HG02571 (cell line): Measurements from ENCODE around the gene B4GALT6.

Experiments
- ATAC-seq: cut with Tn5 transposase; IDR thresholded peaks from one replicate; pipeline ENCODE4 v1.9.1; 2021; ENCODE audit warnings: mild to moderate bottlenecking, moderate library complexity; ENCODE audit not compliant: unreplicated experiment

B4GALT6 gene

DNA sequence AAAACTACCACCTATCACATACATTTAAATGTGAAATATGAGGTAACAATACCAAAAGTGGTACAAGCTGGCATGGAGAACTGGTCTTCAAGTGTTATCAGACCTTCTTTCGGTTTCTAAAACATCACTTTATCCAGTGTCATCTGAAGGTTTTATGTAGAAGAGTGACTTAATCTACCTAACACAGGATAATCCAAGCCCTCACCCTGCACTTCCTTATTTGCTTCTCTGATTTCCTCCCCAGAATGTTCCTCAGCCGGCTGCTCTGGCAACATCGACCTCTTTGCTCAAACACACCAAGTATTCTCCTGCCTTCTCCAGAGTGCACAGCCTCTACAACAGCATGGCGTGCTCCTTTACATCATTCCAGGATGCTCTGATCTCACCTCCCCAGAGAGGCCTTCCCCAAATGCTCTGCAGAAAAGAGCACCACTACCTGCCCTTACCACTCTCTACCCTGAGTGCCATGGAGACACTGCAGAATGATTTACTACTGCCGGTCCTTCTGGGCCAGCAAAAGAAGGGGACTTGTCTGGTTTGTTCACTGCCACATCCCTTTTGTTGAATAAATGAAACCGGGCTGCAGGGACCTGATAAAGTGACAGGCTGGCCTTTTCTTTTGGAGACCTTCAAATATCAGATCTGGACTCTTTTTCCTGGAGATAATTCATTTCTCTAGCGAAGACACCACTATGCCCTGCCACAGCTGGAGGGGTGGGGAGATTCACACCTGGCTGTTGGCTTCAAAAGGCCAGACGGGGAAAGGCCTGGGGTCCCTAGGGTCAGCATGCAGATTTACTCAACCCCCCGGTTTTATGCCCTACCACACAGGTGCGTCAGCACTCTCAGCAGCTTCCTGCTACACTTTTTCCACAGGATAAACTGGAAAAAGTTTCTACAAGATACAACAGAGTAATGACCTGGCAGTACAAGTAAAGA lies 50.7 kb downstream of the B4GALT6 start:
- ATAC-seq: peak; percentile 9

DNA sequence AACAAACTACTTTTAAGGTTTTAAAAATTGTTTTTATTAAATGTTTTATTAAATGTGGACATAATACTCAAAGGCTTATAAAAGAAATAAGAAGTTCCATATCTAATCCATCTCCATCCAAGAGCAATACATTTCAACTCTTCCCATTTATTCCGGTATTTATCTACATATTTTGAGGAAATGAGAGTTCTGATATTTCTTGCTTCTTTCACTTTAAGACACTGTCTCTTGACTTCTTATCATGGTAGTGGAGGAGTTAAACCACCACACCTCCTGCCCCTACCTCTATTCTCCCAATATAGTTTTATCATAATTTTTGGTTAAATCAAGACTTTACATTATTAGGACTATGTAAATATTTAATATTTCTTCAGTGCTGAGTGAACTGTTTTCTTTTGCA lies 52.0 kb downstream of the B4GALT6 start:
- ATAC-seq: no peak

- ATAC-seq: no peak
Measured at GRCh38 chr18:31631526-31631925, 52.9 kb downstream of the B4GALT6 start.

DNA sequence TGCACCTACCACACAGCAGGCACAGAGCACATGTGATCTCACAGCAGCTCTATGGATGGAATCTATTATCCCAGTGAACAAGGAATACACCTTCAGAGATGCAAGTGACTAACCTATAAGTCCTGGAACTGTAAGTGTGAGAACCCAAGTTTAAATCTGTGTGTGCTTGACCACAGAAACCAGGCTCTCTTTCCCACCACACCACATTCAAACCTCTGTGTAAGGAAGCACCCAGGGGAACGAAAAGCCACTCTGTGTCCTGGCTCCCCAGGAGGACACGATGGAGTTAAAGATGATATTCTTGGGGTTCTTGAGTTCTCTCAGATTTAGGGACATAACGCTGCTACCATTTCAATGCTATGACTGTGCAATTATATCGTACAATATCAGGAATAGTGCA lies 53.8 kb downstream of the B4GALT6 start:
- no peak for ATAC-seq

DNA sequence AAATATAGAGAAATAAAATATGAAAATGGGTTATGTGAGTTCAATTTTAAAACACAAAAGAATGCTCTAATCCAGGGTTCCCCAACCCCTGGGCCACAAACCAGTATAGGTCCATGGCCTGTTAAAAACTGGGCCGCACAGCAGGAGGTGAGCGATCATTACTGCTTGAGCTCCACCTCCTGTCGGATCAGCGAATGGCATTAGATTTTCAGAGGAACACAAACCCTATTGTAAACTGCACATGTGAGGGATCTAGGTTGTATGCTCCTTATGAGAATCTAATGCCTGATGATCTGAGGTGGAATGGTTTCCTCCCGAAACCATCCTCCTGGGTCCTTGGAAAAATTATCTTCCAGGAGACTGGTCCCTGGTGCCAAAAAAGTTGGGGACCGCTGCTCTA lies 58.0 kb downstream of the B4GALT6 start:
- no peak for ATAC-seq

DNA sequence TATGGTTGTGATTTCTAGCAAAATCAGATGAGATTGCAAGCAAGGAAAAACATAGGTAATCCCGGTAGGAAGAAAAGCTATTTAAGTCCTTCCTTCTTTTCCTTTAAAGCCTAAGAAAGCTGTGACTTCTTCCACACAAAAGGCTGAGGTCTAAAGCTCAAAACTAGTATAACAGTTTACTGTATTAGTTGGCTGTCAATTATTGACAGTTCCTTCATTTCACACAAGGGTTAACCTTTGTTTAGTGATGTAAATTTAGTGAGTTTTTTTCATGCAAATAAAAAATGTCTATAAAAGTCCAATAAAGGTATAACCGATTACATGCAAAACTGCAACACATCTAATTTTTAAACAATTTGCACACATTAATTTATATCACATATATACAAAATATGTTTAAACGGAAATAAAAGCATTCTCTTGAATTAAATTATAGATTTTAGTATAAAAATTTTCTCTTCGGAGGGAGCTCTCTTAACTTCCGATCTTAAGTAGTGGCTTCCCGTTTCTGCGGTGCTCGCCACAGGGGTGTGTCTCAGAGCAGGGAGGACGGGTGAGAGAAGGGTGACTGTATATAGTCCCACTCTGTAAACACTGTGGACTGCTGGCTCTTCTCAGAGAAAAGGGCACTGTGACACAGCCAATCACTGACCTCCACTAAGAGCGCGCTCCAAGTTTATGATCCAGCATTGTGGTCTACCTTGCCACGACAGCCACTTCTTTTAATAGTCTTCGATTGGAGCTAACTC lies 59.3 kb downstream of the B4GALT6 start:
- ATAC-seq: no peak

DNA sequence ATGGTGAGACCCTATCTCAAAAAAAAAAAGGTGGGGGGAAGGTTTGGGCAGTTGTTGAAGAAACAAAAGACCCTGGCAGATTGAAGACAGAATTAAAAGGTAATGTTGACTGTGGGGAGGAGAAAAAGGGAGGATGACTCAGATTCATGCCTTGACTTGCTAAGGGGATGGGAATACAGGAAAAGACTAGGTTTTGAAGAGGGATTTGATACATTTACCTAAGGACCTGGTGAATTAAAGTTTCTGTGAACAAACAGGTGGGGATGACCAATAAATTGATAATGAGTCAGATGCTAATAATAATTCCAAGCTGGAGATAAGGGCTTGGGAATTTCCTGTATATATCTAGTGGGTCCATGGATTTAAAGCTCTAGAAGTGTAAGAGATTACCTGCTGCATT lies 65.1 kb downstream of the B4GALT6 start:
- no peak for ATAC-seq

GRCh38 chr18:31618801-31619200 lies 65.6 kb downstream of the B4GALT6 start:
- ATAC-seq: no peak

- no peak for ATAC-seq
Measured at GRCh38 chr18:31617031-31617717, 67.2 kb downstream of the B4GALT6 start.

DNA sequence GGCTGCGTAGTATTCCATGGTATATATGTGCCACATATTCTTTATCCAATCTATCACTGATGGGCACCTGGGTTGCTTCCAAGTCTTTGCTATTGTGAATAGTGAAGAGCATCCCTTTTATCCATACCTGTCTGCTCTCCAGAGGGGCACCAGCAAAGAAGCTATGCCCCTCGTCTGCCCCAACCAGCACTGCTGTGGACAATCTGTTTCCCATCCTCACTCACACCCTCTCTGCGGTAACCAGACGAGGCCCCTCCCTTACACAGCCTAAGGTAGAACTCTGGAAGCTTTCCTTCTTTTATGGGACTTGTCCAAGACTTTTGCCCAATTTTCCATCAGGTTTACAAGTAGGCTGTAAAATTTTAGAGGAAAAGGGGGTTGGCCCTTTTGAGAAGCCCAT lies 67.8 kb downstream of the B4GALT6 start:
- no peak for ATAC-seq

DNA sequence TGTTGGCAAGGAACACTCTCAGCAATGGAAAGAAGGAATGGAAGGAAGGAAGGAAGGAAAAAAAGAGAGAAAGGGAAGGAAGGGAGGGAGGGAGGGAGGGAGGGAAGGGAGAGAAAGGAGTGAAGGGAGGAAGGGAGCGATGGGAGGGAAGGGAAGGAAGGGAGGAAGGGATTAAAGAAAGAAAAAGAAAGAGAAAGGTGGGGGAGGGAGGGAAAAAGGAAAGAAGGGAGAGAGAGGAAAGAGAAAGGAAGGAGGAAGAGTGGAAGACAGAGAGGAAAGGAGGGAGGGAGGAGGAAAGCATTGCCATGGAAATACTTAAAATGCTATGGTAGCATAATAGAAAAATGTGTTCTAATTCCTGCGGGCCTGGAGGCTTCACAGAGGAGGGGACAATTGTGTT lies 70.3 kb downstream of the B4GALT6 start:
- no peak for ATAC-seq

- no peak for ATAC-seq
Measured at GRCh38 chr18:31612124-31612523, 72.3 kb downstream of the B4GALT6 start.

DNA sequence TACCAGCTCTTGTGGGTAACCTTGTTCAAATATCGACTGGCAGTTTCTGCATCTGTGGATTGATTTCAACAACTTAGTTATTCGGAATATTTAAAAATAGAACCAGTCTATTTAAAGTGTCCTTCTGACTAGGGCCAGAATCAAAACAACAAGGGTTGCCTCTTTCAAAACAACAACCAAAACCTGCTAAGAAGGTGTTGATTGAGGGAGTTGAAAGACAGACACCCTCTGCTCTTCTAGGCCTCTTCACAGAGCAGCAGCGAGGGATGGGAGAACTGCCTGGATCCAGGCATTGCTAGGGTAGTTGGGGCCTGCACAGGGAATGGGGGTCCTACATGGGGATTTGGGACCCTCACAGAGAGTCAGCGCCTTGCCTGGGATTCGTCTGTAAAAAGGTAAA lies 72.9 kb downstream of the B4GALT6 start:
- no peak for ATAC-seq

DNA sequence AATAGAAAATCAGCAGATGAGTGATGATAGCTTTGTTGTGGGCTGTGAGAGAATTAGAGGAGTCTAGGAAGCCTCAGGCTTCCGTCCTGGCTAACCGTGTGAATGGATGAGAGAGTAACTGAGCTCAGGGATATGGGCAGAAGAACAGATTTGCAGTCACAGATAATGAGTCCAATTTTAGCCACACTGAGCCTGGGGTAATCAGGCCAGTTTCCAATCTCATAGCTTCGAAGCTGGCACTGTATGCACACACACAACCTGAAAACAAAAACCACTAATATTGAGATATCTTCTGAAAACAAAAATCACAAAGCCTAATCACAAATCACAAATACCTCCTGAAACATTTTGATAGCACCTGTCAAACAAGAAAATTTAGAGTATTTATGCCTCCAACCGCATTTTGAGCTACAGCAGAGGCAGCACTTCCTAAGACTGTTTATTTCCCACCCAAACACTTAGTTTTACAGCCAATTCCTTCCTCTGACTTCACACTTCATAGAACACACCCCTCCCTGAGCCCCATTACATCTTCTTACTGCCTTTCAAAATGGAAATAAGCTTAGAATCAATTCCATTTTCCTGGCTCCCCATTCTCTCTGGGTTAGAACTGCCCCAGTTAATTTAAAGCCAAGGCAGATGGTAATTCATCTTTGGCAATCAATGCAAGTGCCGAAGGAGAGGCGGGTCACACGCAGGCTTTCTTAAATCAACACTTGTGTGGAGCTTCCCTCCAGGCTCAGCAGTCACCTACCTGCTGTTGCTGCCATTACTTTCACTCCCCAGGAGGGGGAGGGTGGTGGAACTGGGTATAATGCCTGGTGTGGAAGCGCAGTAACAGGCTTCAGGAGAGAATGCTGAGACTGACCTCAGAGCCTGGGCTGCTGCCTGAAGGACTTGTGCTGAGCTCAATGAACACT lies 73.8 kb downstream of the B4GALT6 start:
- no peak for ATAC-seq

GRCh38 chr18:31609886-31610285 lies 74.5 kb downstream of the B4GALT6 start:
- no peak for ATAC-seq

DNA sequence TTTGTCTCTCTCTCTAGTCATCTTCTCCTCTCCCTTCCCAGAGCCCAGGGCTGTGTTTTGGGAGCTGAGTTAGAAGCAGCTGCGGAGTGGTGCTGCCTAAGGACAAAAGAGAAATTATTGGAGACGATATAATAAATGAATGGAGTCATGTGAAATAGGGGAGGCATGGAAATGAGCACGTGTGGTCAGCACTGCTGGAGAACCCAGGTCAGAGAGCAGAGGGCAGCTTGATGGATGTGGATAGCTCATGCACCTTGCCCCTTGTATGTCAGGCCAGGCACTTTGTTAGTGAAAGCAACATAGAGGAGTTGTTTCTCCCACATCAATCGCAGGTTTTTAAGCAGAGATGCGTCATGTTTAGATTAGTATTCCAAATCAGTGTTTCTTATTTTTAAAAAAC lies 77.0 kb downstream of the B4GALT6 start:
- no peak for ATAC-seq

- no peak for ATAC-seq
Measured at GRCh38 chr18:31606265-31606664, 78.1 kb downstream of the B4GALT6 start.

DNA sequence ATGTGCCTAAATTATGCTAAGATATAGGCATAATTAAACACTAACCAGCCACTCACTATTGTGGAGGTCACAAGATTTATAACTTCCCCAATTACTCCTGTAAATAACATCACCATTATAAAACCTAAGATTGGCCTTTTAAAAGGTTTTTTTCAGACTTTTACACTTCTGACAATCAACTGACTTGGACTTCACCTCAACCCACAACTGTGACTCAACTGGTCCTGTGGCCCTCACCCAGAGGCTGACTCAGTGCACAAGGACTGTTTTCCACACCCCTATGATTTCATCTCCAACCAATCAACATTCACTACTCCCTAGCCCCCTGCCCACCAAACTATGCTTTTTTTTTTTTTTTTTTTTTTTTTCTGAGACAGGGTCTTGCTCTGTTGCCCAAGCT lies 81.1 kb downstream of the B4GALT6 start:
- no peak for ATAC-seq

DNA sequence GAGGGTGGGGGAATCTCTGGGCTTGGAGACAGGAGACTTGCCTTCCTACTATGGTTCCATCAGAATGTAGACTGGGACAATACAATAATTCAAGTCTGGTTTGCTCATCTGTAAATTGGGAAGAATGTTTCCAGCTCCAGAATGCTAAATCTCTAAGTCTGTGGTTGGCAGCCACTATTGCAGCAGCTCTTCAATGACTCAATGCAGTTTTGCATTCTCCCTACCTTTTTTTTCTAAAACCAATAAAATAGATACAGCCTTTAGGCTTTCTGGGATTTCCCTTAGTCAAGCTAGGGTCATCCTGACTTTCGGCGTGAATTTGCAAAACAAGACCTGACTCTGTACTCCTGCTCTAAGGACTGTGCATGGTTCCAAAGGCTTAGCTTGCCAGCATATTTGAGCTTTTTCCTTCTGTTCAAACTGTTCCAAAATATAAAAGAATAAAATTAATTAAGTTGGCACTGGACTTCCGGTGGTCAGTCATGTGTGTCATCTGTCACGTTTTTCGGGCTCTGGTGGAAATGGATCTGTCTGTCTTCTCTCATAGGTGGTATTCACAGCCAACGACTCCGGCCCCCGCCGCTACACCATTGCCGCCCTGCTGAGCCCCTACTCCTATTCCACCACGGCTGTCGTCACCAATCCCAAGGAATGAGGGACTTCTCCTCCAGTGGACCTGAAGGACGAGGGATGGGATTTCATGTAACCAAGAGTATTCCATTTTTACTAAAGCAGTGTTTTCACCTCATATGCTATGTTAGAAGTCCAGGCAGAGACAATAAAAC lies 86.2 kb downstream of the B4GALT6 start:
- no peak for ATAC-seq
